Karpas-422 (cell line): ENCODE data around the gene SLC2A10. TPM values are rescaled to one million over a fixed set of nuclear protein-coding genes. Genes with fewer than 3 reads are reported as not detected.

Source experiments
- DNase-seq: peaks from one replicate; pipeline ENCODE4 v3.0.0-alpha.2; 2015
- H2AFZ ChIP-seq: fragments of 200-600 bp; sonication (generic); 2 replicates; pipeline ENCODE4 v1.6.1; 2014; ENCODE audit warnings: antibody characterized with exemption, low read length, mixed read lengths
- H3K27ac ChIP-seq: fragments of 200-600 bp; sonication (generic); 2 replicates; pipeline ENCODE4 v1.5.1; 2014; ENCODE audit warnings: mild to moderate bottlenecking, low read length, moderate library complexity
- H3K27me3 ChIP-seq: fragments of 200-600 bp; sonication (generic); 2 replicates; pipeline ENCODE4 v1.6.1; 2014; ENCODE audit warnings: low read length, mixed read lengths
- H3K36me3 ChIP-seq: fragments of 200-600 bp; sonication (generic); 2 replicates; pipeline ENCODE4 v1.6.1; 2014; ENCODE audit warnings: low read length, mixed read lengths; ENCODE audit not compliant: insufficient read depth
- H3K4me1 ChIP-seq: fragments of 200-600 bp; sonication (generic); 2 replicates; pipeline ENCODE4 v1.6.1; 2014; ENCODE audit warnings: mild to moderate bottlenecking, low read length, mixed read lengths
- H3K4me2 ChIP-seq: fragments of 200-600 bp; sonication (generic); 2 replicates; pipeline ENCODE4 v1.6.1; 2014; ENCODE audit warnings: low read length, low read depth, mild to moderate bottlenecking; ENCODE audit not compliant: poor library complexity, severe bottlenecking
- H3K4me3 ChIP-seq: fragments of 200-600 bp; sonication (generic); 2 replicates; pipeline ENCODE4 v1.5.1; 2014; ENCODE audit warnings: mild to moderate bottlenecking, antibody characterized with exemption, low read length, mixed read lengths
- H3K79me2 ChIP-seq: fragments of 200-600 bp; sonication (generic); 2 replicates; pipeline ENCODE4 v1.6.1; 2014; ENCODE audit warnings: mild to moderate bottlenecking, low read length, mixed read lengths
- H3K9ac ChIP-seq: fragments of 200-600 bp; sonication (generic); 2 replicates; pipeline ENCODE4 v1.6.0; 2014; ENCODE audit warnings: low read length
- H3K9me2 ChIP-seq: fragments of 200-600 bp; sonication (generic), shearing (Covaris generic); replicated peaks from 2 replicates; pipeline ENCODE4 v1.6.0; 2014; ENCODE audit warnings: mild to moderate bottlenecking, low read length, moderate library complexity; ENCODE audit not compliant: insufficient read depth
- H3K9me3 ChIP-seq: fragments of 300-700, 200-600 bp; sonication (generic); 2 replicates; pipeline ENCODE4 v1.6.1; 2014; ENCODE audit warnings: low read length, mixed read lengths
- H4K20me1 ChIP-seq: fragments of 200-600 bp; sonication (generic); 2 replicates; pipeline ENCODE4 v1.6.1; 2014; ENCODE audit warnings: mild to moderate bottlenecking, antibody characterized with exemption, low read length, low read depth; ENCODE audit not compliant: insufficient read depth
- total RNA-seq: library from RNA; depleted of rRNA; stranded (reverse); fragments of >200 nt; shearing (Covaris generic); gene quantifications from 2 replicates; pipeline ENCODE4 v1.2.3, GENCODE V29; 2014; ENCODE audit warnings: low replicate concordance; rRNA removed

The SLC2A10 gene
- total RNA-seq, 1 experiment from 2014 or later: not detected

GRCh38 chr20:46774943-46775560 lies 65.6 kb downstream of the SLC2A10 start:
- Histone ChIP-seq H3K36me3 (no peaks in the 10 kb centered on the region), H3K27ac (no peak overlapping the region), H4K20me1 (no peaks in the 10 kb centered on the region)

DNA sequence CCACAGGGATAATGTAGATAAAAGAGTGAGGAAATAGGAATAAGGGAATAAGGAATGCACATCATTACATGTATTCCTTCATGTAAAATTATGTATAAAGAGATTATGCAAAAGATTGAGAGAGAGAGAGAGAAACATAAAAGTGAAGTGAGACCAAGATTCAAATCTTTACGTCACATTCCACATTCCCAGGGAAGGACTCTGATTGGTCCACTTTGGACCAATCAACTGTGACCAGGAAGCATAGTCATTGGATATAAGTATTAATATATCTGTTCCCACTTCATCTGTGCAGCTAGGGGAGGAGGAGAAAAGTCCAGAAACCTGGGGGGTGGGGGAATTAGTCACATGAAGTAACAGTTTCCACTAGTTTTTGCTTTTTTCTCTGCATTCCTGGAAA lies 66.4 kb downstream of the SLC2A10 start:
- Histone ChIP-seq H3K27me3 (no peaks in the 10 kb centered on the region), H3K9me2 (no peaks in the 10 kb centered on the region), H3K36me3 (no peaks in the 10 kb centered on the region), H3K79me2 (no peaks in the 10 kb centered on the region), H3K9me3 (no peaks in the 10 kb centered on the region), H3K27ac (no peak overlapping the region), H2AFZ (no peak overlapping the region), H3K9ac (no peak overlapping the region), H3K4me3 (no peak overlapping the region), H3K4me2 (no peak overlapping the region), H3K4me1 (no peaks in the 10 kb centered on the region), H4K20me1 (no peaks in the 10 kb centered on the region)
- no peak for DNase-seq

More at GRCh38 chr20:46774943-46775560, 65.6 kb downstream of the SLC2A10 start:
- no peaks in the 10 kb centered on the region for H3K4me1 ChIP-seq
- no peak overlapping the region for H3K4me2 ChIP-seq
- no peak overlapping the region for H2AFZ ChIP-seq
- H3K27me3 ChIP-seq: no peaks in the 10 kb centered on the region
- H3K9me2 ChIP-seq: no peaks in the 10 kb centered on the region
- no peaks in the 10 kb centered on the region for H3K79me2 ChIP-seq
- DNase-seq: no peak
- H3K4me3 ChIP-seq: no peak overlapping the region
- no peak overlapping the region for H3K9ac ChIP-seq
- no peaks in the 10 kb centered on the region for H3K9me3 ChIP-seq

GRCh38 chr20:46777331-46777730 lies 67.9 kb downstream of the SLC2A10 start:
- DNase-seq: no peak
- H4K20me1 ChIP-seq: no peaks in the 10 kb centered on the region
- no peaks in the 10 kb centered on the region for H3K9me2 ChIP-seq
- H3K4me1 ChIP-seq: no peaks in the 10 kb centered on the region
- no peak overlapping the region for H3K27ac ChIP-seq
- H3K36me3 ChIP-seq: no peaks in the 10 kb centered on the region
- H3K4me2 ChIP-seq: no peak overlapping the region
- H3K9me3 ChIP-seq: no peaks in the 10 kb centered on the region
- H3K9ac ChIP-seq: no peak overlapping the region
- no peaks in the 10 kb centered on the region for H3K79me2 ChIP-seq
- H3K4me3 ChIP-seq: no peak overlapping the region
- H2AFZ ChIP-seq: no peak overlapping the region
- H3K27me3 ChIP-seq: no peaks in the 10 kb centered on the region

DNA sequence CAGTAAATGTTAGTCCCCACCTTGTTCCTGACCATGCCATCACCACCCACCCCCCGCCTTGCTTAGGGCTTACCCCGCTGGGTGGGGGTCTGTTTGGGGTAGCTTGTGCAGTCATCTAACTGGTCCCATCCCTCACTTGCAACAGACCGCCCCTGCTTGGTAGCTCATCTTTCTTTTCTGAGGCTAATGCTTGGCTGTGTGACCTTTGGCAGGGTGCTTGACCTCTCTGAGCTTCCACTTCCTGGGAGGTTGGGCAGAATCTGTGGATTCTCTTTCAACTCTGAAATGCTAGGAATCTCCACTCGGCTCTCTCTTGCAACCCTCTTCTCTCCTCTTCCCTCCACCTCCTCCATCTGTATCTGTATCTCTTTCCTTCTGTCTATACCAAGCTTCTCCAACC lies 70.4 kb downstream of the SLC2A10 start:
- Histone ChIP-seq H3K9me3 (no peaks in the 10 kb centered on the region), H3K27me3 (no peaks in the 10 kb centered on the region), H3K9me2 (no peaks in the 10 kb centered on the region), H3K4me2 (no peak overlapping the region), H3K79me2 (no peaks in the 10 kb centered on the region), H3K4me3 (no peak overlapping the region), H3K27ac (no peak overlapping the region), H3K9ac (no peak overlapping the region), H3K36me3 (no peaks in the 10 kb centered on the region), H3K4me1 (no peaks in the 10 kb centered on the region), H4K20me1 (no peaks in the 10 kb centered on the region), H2AFZ (no peak overlapping the region)
- DNase-seq: no peak

- H3K4me3 ChIP-seq: no peak overlapping the region
- H3K27me3 ChIP-seq: no peaks in the 10 kb centered on the region
- no peak overlapping the region for H3K9ac ChIP-seq
- H4K20me1 ChIP-seq: no peaks in the 10 kb centered on the region
- no peak for DNase-seq
- H3K4me1 ChIP-seq: no peaks in the 10 kb centered on the region
- H3K27ac ChIP-seq: no peak overlapping the region
- no peaks in the 10 kb centered on the region for H3K79me2 ChIP-seq
- no peaks in the 10 kb centered on the region for H3K9me2 ChIP-seq
- no peaks in the 10 kb centered on the region for H3K36me3 ChIP-seq
- no peak overlapping the region for H2AFZ ChIP-seq
- H3K9me3 ChIP-seq: no peaks in the 10 kb centered on the region
- H3K4me2 ChIP-seq: no peak overlapping the region
Measured at GRCh38 chr20:46784436-46785127, 75.1 kb downstream of the SLC2A10 start.

Other genes with a start within 250 kb of the SLC2A10 start
- not detected in 2 replicates for gene ZNF334, start 196.1 kb upstream of the SLC2A10 start, total RNA-seq
- gene OCSTAMP, start 159.0 kb upstream of the SLC2A10 start, total RNA-seq: not detected in 2 replicates
- gene SLC13A3, start 58.2 kb upstream of the SLC2A10 start, total RNA-seq: not detected in 2 replicates
- 22.9 and 24.9 TPM in 2 replicates for gene TP53RK, start 20.2 kb upstream of the SLC2A10 start, total RNA-seq
- gene EYA2, start 185.2 kb downstream of the SLC2A10 start, total RNA-seq: not detected in 2 replicates